WI38 (cell line): ENCODE measurements around the gene KANK3.

Experiments
- H3K4me3 ChIP-seq: 2 replicates; pipeline ENCODE4 v1.5.1; 2011; ENCODE audit warnings: low read depth, mild to moderate bottlenecking, control low read depth, low read length
- TF ChIP-seq, protein P1 (sequence below): IDR thresholded peaks from 2 replicates; pipeline ENCODE4 v1.5.1; 2012; ENCODE audit warnings: low read depth, mild to moderate bottlenecking, control low read depth, low read length

Gene KANK3

DNA sequence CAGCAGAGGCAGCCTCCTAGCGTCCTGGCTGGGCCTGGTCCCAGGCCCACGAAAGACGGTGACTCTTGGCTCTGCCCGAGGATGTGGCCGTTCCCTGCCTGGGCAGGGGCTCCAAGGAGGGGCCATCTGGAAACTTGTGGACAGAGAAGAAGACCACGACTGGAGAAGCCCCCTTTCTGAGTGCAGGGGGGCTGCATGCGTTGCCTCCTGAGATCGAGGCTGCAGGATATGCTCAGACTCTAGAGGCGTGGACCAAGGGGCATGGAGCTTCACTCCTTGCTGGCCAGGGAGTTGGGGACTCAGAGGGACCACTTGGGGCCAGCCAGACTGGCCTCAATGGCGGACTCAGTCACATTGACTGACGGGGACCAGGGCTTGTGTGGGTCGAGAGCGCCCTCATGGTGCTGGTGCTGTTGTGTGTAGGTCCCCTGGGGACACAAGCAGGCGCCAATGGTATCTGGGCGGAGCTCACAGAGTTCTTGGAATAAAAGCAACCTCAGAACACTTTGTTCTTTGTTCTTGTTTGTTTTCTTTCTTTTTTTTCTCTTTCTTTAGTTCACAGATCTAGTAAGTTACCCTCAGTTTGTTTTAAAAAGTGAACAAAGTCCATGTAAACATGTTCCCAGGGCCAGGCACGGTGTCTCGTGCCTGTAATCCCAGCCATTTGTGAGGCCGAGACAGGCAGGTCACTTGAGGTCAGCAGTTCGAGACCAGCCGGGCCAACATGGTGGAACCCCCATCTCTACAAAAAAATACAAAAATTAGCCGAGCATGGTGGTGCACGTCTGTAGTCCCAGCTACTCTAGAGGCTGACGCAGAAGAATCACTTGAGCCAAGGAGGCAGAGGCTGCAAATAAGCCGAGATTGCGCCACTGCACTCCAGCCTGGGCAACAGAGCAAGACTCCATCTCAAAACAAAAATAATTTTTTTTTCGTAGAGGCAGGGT, 31.1 kb upstream of the KANK3 start:
- TF ChIP-seq, protein P1, sequence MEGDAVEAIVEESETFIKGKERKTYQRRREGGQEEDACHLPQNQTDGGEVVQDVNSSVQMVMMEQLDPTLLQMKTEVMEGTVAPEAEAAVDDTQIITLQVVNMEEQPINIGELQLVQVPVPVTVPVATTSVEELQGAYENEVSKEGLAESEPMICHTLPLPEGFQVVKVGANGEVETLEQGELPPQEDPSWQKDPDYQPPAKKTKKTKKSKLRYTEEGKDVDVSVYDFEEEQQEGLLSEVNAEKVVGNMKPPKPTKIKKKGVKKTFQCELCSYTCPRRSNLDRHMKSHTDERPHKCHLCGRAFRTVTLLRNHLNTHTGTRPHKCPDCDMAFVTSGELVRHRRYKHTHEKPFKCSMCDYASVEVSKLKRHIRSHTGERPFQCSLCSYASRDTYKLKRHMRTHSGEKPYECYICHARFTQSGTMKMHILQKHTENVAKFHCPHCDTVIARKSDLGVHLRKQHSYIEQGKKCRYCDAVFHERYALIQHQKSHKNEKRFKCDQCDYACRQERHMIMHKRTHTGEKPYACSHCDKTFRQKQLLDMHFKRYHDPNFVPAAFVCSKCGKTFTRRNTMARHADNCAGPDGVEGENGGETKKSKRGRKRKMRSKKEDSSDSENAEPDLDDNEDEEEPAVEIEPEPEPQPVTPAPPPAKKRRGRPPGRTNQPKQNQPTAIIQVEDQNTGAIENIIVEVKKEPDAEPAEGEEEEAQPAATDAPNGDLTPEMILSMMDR = no peak
- H3K4me3 ChIP-seq = no peak overlapping the region

DNA sequence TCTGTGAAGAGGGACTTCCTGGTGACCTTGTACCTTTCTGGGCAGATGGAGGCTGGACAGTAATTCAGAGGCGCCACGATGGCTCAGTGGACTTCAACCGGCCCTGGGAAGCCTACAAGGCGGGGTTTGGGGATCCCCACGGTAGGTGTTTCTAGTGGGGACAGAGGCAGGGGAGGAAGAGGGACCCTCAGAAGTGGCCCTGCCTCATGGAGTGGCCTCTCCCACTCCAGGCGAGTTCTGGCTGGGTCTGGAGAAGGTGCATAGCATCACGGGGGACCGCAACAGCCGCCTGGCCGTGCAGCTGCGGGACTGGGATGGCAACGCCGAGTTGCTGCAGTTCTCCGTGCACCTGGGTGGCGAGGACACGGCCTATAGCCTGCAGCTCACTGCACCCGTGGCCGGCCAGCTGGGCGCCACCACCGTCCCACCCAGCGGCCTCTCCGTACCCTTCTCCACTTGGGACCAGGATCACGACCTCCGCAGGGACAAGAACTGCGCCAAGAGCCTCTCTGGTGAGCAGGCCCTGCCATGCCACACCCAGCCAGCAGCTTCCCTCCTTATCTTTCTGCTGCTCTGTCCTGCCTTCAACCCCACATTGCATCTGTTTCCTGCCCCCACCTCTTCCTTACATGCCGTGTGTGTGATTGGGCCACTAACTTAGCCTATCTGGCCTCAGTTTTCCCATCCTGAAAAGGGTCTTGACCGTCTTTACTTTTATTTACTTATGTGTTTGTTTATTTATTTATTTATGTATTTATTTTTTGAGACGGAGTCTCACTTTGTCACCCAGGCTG, 28.1 kb upstream of the KANK3 start:
- H3K4me3 ChIP-seq = no peak overlapping the region
- TF ChIP-seq, protein P1 = no peak

DNA sequence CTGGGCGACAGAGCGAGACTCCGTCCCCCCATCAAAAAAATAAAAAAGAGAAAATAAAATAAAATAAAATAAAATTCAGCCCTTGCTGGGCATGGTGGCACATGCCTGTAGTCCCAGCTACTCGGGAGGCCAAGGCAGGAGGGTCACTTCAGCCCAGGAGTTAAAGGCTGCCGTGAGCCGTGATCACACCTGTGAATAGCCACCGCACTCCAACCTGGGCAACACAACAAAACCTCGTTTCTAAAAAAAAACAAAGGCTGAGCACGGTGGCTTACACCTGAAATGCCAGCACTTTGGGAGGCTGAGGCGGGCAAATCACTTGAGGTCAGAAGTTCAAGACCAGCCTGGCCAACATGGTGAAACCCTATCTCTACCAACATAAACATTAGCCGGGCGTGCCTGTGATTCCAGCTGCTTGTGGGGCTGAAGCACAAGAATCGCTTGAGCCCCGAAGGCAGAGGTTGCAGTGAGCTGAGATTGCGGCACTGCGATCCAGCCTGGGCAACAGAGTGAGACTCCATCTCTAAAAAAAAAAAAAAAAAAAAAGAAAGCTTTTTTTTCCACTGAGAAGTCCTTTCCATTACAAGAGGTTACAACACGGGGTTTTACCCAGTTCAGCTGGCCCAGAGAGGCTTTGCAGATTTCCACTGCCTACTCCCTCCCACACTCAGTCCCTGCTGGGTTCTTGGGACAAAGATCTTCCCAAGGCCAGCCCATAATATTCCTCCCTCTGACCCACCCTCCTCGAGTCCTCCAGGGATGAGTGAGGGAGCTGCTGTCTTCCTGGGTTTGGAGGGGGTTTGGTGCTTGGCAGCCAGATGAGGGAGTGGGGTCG, 27.3 kb upstream of the KANK3 start:
- TF ChIP-seq, protein P1 = no peak
- H3K4me3 ChIP-seq = no peak overlapping the region

DNA sequence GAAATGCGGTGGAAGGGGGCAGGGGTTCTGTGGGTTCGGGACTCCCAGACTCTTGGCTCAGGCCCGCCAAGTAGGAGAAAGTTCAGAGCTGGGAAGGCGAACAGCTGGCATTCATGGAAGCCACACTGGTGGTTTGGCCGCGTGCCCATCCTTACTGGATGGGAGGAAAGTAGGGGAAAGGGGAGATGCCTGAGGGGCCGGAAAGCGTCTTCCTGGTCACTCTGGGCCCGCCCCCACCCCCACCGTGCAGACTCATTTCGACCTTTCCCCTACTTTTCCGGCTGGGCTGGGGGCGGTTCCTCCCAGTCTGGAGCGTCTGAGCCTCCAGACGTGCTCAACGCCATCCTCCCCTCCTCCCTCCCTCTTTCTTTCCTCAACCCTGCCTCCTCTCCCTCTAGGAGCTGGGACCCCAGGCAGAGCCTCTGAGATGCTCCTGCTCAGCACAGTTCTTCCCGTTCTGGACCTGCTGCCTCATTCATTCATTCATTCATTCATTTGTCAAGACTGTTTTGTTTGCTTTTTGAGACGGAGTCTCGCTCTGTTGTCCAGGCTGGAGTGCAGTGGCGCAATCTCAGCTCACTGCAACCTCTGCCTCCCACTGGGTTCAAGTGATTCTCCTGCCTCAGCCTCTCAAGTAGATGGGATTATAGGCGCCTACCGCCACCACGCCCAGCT, 24.4 kb upstream of the KANK3 start:
- TF ChIP-seq, protein P1 = no peak
- no peak overlapping the region for H3K4me3 ChIP-seq

DNA sequence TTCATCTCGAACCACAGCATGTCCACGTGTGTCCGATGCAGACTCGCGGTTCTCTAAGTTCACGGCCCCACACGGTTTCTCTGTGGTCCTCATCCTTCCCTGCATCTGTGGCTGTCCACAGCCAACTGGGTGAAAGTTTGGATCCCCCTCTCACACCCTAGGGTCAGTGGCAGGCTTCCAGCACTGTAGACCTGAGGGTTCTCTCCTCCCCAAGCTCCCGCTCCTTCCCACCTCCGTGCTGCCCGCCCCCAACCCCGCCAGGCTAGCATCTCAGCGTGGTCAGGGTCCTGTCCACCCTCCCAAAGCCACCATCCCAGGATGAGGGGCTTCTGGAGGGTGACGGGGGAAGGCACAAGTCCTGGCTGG, 23.9 kb upstream of the KANK3 start:
- TF ChIP-seq, protein P1 = no peak
- H3K4me3 ChIP-seq = no peak overlapping the region

DNA sequence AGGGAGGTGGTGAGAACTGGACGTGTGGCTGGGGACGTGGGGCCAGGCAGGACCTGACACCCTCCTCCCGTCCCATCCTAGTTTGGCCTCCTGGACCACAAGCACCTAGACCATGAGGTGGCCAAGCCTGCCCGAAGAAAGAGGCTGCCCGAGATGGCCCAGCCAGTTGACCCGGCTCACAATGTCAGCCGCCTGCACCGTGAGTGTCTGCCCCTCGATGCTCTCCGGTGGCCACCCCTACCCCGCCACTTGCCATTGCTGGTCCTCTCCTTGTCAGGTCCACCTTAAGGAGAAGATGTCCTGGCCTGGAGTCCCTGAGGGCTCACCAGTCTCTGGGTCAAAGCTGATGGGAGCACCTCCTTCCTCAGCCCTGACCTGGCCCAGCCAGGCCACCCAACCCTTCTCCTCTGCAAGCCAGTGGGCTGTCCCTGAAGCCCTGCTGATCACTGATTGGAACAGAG, 23.1 kb upstream of the KANK3 start:
- no peak overlapping the region for H3K4me3 ChIP-seq
- TF ChIP-seq, protein P1 = no peak
